ENCODE data around the gene DDX27.
"Not testable (repeated sequence)": the region's sequence is repeated elsewhere in the genome, so short reads cannot be mapped to it uniquely, and the experiment has no call there.

DDX27 gene

GRCh38 chr20:49203011-49203410 is 16.2 kb upstream of the DDX27 start:
- FAIRE-seq (no peak), DNase-seq (ENCODE audit: extremely low spot score, insufficient read length, low read depth) (no peak)

GRCh38 chr20:49203746-49204145 is 15.5 kb upstream of the DDX27 start:
- DNase-seq (ENCODE audit: extremely low spot score, insufficient read length, low read depth): no peak
- FAIRE-seq: no peak

GRCh38 chr20:49207076-49207475 is 12.1 kb upstream of the DDX27 start:
- FAIRE-seq: no peak
- no peak for DNase-seq (ENCODE audit: extremely low spot score, insufficient read length, low read depth)

DNA sequence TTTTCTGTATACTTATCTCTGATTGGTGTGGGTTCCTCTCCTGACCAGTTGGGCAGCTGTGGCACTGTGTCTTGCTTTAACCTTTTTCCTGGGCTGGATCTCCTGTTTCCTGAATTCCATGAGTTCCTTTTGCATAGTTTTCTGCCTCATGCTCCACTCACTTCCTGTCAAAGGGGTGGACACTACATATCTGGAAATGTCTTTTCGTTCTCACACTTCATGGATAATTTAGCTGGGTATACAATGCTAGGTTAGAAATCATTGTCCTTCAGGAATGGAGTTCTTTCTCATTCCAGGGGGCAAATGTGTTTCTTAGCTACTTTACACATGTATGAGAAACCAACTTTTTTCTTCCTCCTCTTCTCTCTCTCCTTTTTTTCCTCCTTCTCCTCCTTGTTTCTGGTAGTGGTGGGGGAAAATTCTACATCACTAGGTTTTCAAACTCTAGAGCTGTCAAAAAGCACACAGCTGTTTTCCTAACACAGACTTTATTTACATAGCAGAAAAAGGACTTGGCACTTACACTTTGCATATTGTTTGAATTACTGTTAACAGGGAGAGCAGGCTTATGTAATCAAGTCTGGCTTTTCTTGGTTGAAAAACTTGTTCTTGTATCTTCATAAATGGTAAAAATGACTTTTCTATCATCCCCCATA is 9.0 kb upstream of the DDX27 start:
- FAIRE-seq: no peak

DNA sequence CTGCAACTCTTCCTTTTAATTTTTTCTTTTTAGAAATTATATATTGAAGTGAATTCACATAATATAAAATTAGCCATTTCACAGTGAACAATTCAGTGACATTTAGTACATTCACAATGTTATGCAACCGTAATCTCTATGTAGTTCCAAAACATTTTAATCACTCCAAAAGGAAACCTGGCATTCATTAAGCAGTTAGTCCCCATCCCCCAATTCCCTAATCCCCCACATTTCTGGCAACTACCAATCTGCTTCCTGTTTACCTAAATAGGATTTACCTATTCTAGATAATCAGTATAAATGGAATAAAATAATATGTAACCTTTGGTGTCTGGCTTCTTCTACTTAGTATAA is 8.5 kb upstream of the DDX27 start:
- DNase-seq (ENCODE audit: extremely low spot score, insufficient read length, low read depth): no peak
- FAIRE-seq: no peak

More for the DNA sequence above, 9.0 kb upstream of the DDX27 start:
- no peak for DNase-seq (ENCODE audit: extremely low spot score, insufficient read length, low read depth)

DNA sequence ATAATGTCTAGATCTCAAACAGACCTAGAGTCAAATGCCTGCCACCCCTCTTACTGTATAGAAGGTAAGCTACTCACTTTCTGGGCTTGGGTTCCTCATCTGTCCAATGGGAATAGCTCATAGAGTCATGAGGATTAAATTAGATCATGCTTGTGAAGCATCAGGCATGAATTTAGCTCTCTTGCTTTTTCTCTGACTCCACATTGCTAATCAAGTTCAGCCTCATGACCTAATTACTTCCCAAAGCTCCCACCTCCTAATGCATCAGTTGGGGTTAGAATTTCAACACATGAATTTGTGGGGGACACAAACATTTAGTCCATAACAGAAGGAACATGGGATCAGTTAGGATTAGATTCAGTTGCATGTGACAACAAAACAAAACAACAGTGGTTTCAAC is 4.6 kb upstream of the DDX27 start:
- DNase-seq (ENCODE audit: extremely low spot score, insufficient read length, low read depth) (no peak), FAIRE-seq (no peak)

- FAIRE-seq: no peak
- DNase-seq (ENCODE audit: extremely low spot score, insufficient read length, low read depth): no peak
These were observed 4.0 kb upstream of the DDX27 start for GRCh38 chr20:49215232-49215631.

- peak; percentile 32 for DNase-seq (ENCODE audit: extremely low spot score, insufficient read length, low read depth)
- FAIRE-seq: peak; percentile 90
These were observed 2.1 kb upstream of the DDX27 start for GRCh38 chr20:49216991-49217578.

DNA sequence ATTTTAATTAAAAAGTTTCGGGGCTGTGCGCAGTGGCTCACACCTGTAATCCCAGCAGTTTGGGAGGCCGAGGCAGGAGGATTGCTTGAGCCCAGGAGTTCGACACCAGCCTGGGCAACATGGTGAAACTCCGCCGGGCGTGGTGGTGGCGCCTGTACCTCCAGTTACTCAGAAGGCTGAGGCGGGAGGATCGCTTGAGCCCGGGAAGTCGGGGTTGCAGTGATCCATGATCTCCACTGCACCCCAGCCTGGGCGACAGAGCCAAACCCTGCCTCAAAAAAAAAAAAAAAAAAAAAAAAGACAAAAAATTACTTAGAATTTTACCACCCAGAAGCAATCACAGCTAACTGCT is 501 bp upstream of the DDX27 start:
- not testable (repeated sequence) for DNase-seq (ENCODE audit: extremely low spot score, insufficient read length, low read depth); FAIRE-seq

- DNase-seq (ENCODE audit: extremely low spot score, insufficient read length, low read depth) (no peak), FAIRE-seq (no peak)
These were observed 962 bp downstream of the DDX27 start for GRCh38 chr20:49219924-49220831.

- no peak for FAIRE-seq
- no peak for DNase-seq (ENCODE audit: extremely low spot score, insufficient read length, low read depth)
These were observed 6.7 kb downstream of the DDX27 start for GRCh38 chr20:49225896-49226295.

- FAIRE-seq (no peak), DNase-seq (ENCODE audit: extremely low spot score, insufficient read length, low read depth) (no peak)
These were observed 9.5 kb downstream of the DDX27 start for GRCh38 chr20:49228676-49229075.

DNA sequence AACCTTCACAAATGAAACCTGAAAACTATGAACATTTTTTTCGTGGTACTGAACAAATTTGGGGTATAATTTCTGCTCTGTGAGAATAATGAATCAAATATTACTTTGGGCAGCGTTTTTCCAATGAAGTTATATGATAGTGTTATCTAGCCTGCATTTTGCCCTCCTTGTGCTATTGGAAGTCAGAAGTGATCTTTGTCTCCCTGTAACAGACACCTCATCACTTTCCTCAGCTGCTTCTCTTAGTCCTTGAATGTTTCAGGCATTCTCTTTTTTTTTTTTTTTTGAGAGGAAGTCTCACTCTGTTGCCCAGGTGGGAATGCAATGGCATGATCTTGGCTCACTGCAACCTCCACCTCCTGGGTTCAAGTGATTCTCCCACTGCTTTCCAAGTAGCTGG is 10.2 kb downstream of the DDX27 start:
- no peak for FAIRE-seq
- no peak for DNase-seq (ENCODE audit: extremely low spot score, insufficient read length, low read depth)

GRCh38 chr20:49230021-49230420 is 10.8 kb downstream of the DDX27 start:
- FAIRE-seq (no peak), DNase-seq (ENCODE audit: extremely low spot score, insufficient read length, low read depth) (no peak)

DNA sequence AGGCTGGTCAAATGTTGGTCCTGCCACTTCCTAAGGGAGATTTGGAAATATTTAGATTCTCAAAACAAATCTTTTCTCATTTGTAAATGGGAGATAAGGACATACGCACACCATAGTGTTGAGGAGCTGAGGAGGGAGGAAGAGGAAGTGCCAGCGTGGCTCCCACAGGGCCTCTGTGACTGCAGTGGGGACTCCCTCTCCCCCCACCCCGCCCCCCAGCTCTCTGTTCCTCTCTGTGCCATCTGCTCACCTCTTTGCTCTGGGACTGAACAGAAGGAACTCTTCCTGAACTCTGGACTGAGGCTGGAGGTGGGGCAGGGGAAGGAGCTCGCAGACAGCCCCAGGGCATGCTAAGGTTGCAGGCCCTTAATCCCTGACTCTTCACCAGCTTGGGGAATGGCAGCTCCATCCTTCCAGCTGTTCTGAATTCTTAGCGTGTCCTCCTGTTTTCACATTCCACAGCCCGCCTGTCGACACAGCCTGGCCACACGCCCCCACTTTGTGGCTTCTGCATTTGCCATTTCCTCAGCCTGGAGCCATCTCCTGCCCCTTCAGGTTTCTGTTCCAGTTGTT is 11.4 kb downstream of the DDX27 start:
- FAIRE-seq (no peak), DNase-seq (ENCODE audit: extremely low spot score, insufficient read length, low read depth) (no peak)

DNA sequence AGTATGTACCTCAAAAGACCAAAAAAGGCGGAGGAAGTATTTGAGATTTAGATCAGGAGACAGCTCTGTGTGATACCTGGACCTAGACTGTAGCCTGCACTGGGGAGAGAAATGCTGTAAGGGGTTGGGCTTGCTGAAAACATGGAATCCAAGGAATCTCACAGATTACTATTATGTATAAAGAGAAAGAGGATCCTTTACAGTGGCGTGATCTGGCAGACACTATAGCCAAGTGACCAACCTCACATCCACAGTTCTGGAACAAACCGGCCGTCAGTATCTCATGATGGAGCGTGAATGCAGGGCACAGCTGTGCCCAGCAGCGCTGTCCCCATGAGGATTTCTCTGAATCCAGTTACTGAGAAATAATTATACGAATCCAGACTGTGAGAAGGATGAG is 12.3 kb downstream of the DDX27 start:
- no peak for FAIRE-seq
- DNase-seq (ENCODE audit: extremely low spot score, insufficient read length, low read depth): no peak

DNA sequence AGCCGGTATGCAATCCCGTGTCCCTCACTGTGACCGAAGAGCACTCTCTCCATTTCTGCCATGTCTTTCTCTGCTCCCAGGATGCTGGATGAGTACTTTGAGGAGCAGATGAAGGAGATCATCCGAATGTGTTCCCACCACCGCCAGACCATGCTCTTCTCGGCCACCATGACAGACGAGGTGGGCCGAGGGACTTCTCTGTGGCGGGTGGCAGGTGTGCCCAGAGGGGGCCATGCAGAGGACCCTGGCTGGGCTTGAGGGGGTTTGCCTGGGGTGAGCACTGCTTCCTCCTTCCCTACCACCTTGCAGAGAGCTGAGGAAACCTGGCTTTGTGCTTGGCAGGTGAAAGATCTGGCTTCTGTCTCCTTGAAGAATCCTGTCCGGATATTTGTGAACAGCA is 14.0 kb downstream of the DDX27 start:
- DNase-seq (ENCODE audit: extremely low spot score, insufficient read length, low read depth): no peak
- no peak for FAIRE-seq

DNA sequence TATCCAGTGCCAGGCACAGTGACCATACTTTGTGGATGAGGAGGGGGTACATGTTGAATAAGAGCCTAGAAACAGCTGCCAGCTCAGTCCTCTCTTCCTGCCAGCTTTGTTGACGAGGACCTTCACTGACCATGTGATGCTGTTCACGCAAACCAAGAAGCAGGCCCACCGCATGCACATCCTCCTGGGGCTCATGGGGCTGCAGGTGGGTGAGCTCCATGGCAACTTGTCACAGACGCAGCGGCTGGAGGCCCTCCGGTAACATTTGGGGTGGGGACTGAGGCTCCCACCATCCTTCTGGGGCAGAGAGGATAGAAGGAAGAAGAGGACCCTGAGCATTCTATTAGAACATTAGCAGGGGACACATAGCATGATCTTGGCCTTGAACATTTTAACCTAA is 15.6 kb downstream of the DDX27 start:
- DNase-seq (ENCODE audit: extremely low spot score, insufficient read length, low read depth) (no peak), FAIRE-seq (no peak)

DNA sequence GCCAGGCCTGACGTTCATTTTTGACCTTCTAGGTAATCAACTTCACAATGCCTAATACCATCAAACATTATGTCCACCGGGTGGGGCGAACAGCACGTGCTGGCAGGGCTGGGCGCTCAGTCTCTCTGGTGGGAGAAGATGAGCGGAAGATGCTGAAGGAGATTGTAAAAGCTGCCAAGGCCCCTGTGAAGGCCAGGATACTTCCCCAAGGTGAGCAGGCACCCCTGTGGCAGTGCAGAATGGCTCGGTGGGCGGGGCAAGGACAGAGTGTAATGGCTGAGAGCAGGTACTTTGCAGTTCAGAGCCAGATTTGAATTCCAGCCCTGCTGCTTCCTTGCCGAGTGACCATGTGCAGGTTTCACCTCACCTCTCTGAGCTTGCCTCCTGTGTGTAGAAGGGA is 17.1 kb downstream of the DDX27 start:
- FAIRE-seq (no peak), DNase-seq (ENCODE audit: extremely low spot score, insufficient read length, low read depth) (no peak)

GRCh38 chr20:49237531-49237930 is 18.3 kb downstream of the DDX27 start:
- no peak for DNase-seq (ENCODE audit: extremely low spot score, insufficient read length, low read depth)

More at GRCh38 chr20:49237531-49237930, 18.3 kb downstream of the DDX27 start:
- no peak for FAIRE-seq
